H9 (cell line): ENCODE measurements around the gene LARP4B. TPM values are rescaled to one million over a fixed set of nuclear protein-coding genes. Genes with fewer than 3 reads are reported as not detected.

Source experiments
- DNase-seq: peaks from one replicate; pipeline ENCODE4 v3.0.0-alpha.2; 2017
- H2AFZ ChIP-seq: one replicate; pipeline ENCODE4 v1.6.1; 2013; ENCODE audit warnings: mild to moderate bottlenecking, low read length, control low read depth, moderate library complexity
- H2AK5ac ChIP-seq: 2 replicates; pipeline ENCODE4 v1.6.1; 2013; ENCODE audit warnings: low read length, control low read depth, mixed read lengths; ENCODE audit not compliant: insufficient read length
- H2BK120ac ChIP-seq: one replicate; pipeline ENCODE4 v1.6.1; 2013; ENCODE audit warnings: low read depth, mild to moderate bottlenecking, low read length, control low read depth, inconsistent platforms; ENCODE audit not compliant: poor library complexity, severe bottlenecking
- H2BK12ac ChIP-seq: 2 replicates; pipeline ENCODE4 v1.6.1; 2013; ENCODE audit warnings: low read length, control low read depth, mixed read lengths, low read depth; ENCODE audit not compliant: insufficient read length
- H2BK15ac ChIP-seq: 2 replicates; pipeline ENCODE4 v1.6.1; 2013; ENCODE audit warnings: low read depth, low read length, control low read depth
- H2BK20ac ChIP-seq: one replicate; pipeline ENCODE4 v1.6.1; 2013; ENCODE audit warnings: low read depth, mild to moderate bottlenecking, low read length, control low read depth, inconsistent platforms; ENCODE audit not compliant: poor library complexity, severe bottlenecking
- H2BK5ac ChIP-seq: 2 replicates; pipeline ENCODE4 v1.6.1; 2013; ENCODE audit warnings: low read length, control low read depth, mixed read lengths; ENCODE audit not compliant: insufficient read length
- H3K14ac ChIP-seq: 2 replicates; pipeline ENCODE4 v1.6.1; 2013; ENCODE audit warnings: low read length, control low read depth; ENCODE audit not compliant: insufficient read depth
- H3K18ac ChIP-seq: 2 replicates; pipeline ENCODE4 v1.6.1; 2013; ENCODE audit warnings: low read depth, mild to moderate bottlenecking, mixed read lengths, low read length, control low read depth; ENCODE audit not compliant: insufficient read length
- H3K23ac ChIP-seq: 2 replicates; pipeline ENCODE4 v1.6.1; 2013; ENCODE audit warnings: low read length, control low read depth, mixed read lengths, low read depth; ENCODE audit not compliant: insufficient read length
- H3K23me2 ChIP-seq: 2 replicates; pipeline ENCODE4 v1.6.1; 2013; ENCODE audit warnings: low read depth, mild to moderate bottlenecking, mixed read lengths, low read length, control low read depth; ENCODE audit not compliant: insufficient read length, poor library complexity, severe bottlenecking
- H3K27ac ChIP-seq: 2 replicates; pipeline ENCODE4 v1.5.1; 2013; ENCODE audit warnings: low read length, control low read depth, mixed read lengths, low read depth; ENCODE audit not compliant: insufficient read length
- H3K27me3 ChIP-seq: 2 replicates; pipeline ENCODE4 v1.6.1; 2013; ENCODE audit warnings: low read length, control low read depth, inconsistent platforms; ENCODE audit not compliant: insufficient read depth
- H3K4ac ChIP-seq: 2 replicates; pipeline ENCODE4 v1.6.1; 2013; ENCODE audit warnings: low read depth, mild to moderate bottlenecking, control low read depth, inconsistent platforms, low read length, moderate library complexity
- H3K4me1 ChIP-seq: 2 replicates; pipeline ENCODE4 v1.6.1; 2013; ENCODE audit warnings: low read length, control low read depth, inconsistent platforms; ENCODE audit not compliant: insufficient read depth
- H3K4me2 ChIP-seq: 2 replicates; pipeline ENCODE4 v1.6.1; 2013; ENCODE audit warnings: low read length, control low read depth, mixed read lengths; ENCODE audit not compliant: insufficient read length, insufficient read depth
- H3K56ac ChIP-seq: 2 replicates; pipeline ENCODE4 v1.6.1; 2013; ENCODE audit warnings: low read depth, mild to moderate bottlenecking, mixed read lengths, low read length, control low read depth; ENCODE audit not compliant: insufficient read length
- H3K79me1 ChIP-seq: 2 replicates; pipeline ENCODE4 v1.6.1; 2013; ENCODE audit warnings: low read depth, mild to moderate bottlenecking, moderate library complexity, low read length, control low read depth, inconsistent platforms; ENCODE audit not compliant: insufficient read depth, poor library complexity, severe bottlenecking
- H3K79me2 ChIP-seq: 2 replicates; pipeline ENCODE4 v1.6.1; 2013; ENCODE audit warnings: low read length, control low read depth, inconsistent platforms; ENCODE audit not compliant: insufficient read depth
- H3K9ac ChIP-seq: 2 replicates; pipeline ENCODE4 v1.6.1; 2013; ENCODE audit warnings: low read length, control low read depth, mixed read lengths; ENCODE audit not compliant: insufficient read length; ENCODE audit errors: extremely low read depth
- H3K9me3 ChIP-seq: one replicate; pipeline ENCODE4 v1.6.1; 2013; ENCODE audit warnings: low read depth, low read length, inconsistent platforms; ENCODE audit not compliant: control insufficient read depth
- H3T11ph ChIP-seq: one replicate; pipeline ENCODE4 v1.6.1; 2013; ENCODE audit warnings: mild to moderate bottlenecking, low read length, control low read depth, inconsistent platforms
- H4K20me1 ChIP-seq: one replicate; pipeline ENCODE4 v1.6.1; 2013; ENCODE audit not compliant: control insufficient read depth, insufficient read length, insufficient read depth
- H4K5ac ChIP-seq: 2 replicates; pipeline ENCODE4 v1.6.1; 2013; ENCODE audit warnings: low read depth, mild to moderate bottlenecking, mixed read lengths, low read length, control low read depth; ENCODE audit not compliant: insufficient read length
- H4K8ac ChIP-seq: replicated peaks from 2 replicates; pipeline ENCODE4 v1.6.1; 2013; ENCODE audit warnings: low read length, control low read depth, mixed read lengths, low read depth; ENCODE audit not compliant: insufficient read length
- H4K91ac ChIP-seq: 2 replicates; pipeline ENCODE4 v1.6.1; 2013; ENCODE audit warnings: low read depth, mild to moderate bottlenecking, moderate library complexity, mixed read lengths, low read length, control low read depth; ENCODE audit not compliant: insufficient read length
- H3K27ac Mint-ChIP-seq, 3 experiments: 2 replicates in 2 of 3; 3 replicates in 1 of 3; pipeline ENCODE4 v1.8.0; 2020 to 2021; ENCODE audit warnings: mixed read lengths in 3 of 3, mild to moderate bottlenecking in 1 of 3, moderate library complexity in 1 of 3
- H3K27me3 Mint-ChIP-seq: 2 replicates; pipeline ENCODE4 v1.8.0; 2021; ENCODE audit warnings: low read depth, mild to moderate bottlenecking, moderate library complexity, mixed read lengths
- H3K36me3 Mint-ChIP-seq, 3 experiments: 2 replicates in 2 of 3; 3 replicates in 1 of 3; pipeline ENCODE4 v1.8.0; 2020 to 2021; ENCODE audit warnings: low read depth in 3 of 3, mixed read lengths in 3 of 3; ENCODE audit not compliant: insufficient read depth in 1 of 3
- H3K4me1 Mint-ChIP-seq, 2 experiments: 2 replicates each; pipeline ENCODE4 v1.8.0; 2020; ENCODE audit warnings: mixed read lengths in 2 of 2
- H3K4me3 Mint-ChIP-seq, 2 experiments: 2 replicates in 1 of 2; 3 replicates in 1 of 2; pipeline ENCODE4 v1.8.0; 2020 to 2021; ENCODE audit warnings: mild to moderate bottlenecking in 2 of 2, mixed read lengths in 2 of 2, moderate library complexity in 1 of 2
- H3K9me3 Mint-ChIP-seq, 2 experiments: 2 replicates in 1 of 2; 3 replicates in 1 of 2; pipeline ENCODE4 v1.8.0; 2020; ENCODE audit warnings: mild to moderate bottlenecking in 2 of 2, mixed read lengths in 2 of 2, moderate library complexity in 1 of 2
- WGBS: extraction: QIAGEN DNeasy Blood & Tissue Kit; methylation state at CpG from one replicate; pipeline ENCODE4 v1.1.7; 2013; ENCODE audit warnings: missing lambda C conversion rate, low lambda C conversion rate, mixed read lengths; ENCODE audit not compliant: insufficient read length; ENCODE audit errors: extremely low coverage; 5-methylcytosine and 5-hydroxymethylcytosine counted together
- total RNA-seq: library from RNA; stranded (reverse); gene quantifications from 2 replicates; pipeline ENCODE4 v1.2.1, GENCODE V29; 2021
- TF ChIP-seq, protein P1 (sequence below): fragments of 200-600 bp; sonication (generic); conservative IDR thresholded peaks from 3 replicates; pipeline ENCODE4 v1.8.0; 2021; ENCODE audit warnings: antibody characterized with exemption, mild to moderate bottlenecking

The LARP4B gene
- total RNA-seq, 1 experiment from 2014 or later = 88.9 TPM

DNA sequence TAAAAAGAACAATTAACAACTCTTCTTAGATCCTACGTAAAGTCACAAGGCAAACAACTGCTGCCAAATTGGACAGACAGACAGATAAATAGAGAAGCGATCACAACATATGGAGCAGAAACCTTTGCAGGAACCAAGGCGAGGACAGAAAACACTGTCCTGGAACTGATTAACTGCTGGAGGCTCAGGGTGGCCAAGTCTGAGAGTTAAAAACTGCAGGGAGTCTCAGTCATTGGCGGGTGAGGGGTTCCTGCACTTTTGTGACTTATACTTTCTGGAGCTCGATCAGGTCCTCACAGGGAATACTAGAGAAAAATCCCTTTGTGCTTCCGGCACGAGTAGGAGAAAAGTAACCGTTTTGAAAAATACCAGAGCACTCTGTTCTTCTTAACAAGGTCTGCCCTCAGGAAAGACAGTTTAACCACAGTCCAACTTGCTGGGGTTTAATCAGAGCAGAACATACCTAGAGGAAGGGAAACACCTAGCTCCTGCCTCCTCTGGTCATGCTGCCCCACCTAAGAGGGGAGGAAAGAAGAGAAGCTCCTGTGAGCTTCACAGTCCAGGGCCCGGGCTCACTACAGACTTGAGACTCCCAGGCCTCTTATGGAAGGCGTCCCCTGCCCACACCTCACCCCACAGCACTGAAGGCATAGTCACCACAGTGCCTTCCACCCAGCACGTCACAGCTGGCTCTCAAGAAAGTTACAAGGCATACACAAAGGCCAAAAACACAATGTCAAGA, 74.9 kb downstream of the LARP4B start:
- Histone ChIP-seq H3K23ac (no peak overlapping the region), H3K56ac (no peak overlapping the region), H3K9me3 (no peaks in the 10 kb centered on the region), H4K5ac (no peak overlapping the region), H3K4me2 (no peak overlapping the region), H3K4ac (no peak overlapping the region), H3K4me1 (no peaks in the 10 kb centered on the region; the same call in 1 of the 2 replicates), H2AFZ (no peak overlapping the region), H4K91ac (no peak overlapping the region), H4K8ac (no peak overlapping the region), H4K20me1 (no peaks in the 10 kb centered on the region), H3K14ac (no peak overlapping the region; the same call in 1 of the 2 replicates), H3T11ph (no peak overlapping the region), H2BK12ac (no peak overlapping the region), H3K27ac (no peak overlapping the region), H2AK5ac (no peak overlapping the region), H3K18ac (no peak overlapping the region), H3K23me2 (no peaks in the 10 kb centered on the region), H3K79me2 (peaks cover 4% of the 10 kb centered on the region; the same call in 1 of the 2 replicates), H3K27me3 (no peaks in the 10 kb centered on the region), H3K9ac (no peak overlapping the region), H2BK5ac (no peak overlapping the region), H2BK120ac (no peak overlapping the region), H2BK20ac (no peak overlapping the region), H2BK15ac (no peak overlapping the region), H3K79me1 (peaks cover 4% of the 10 kb centered on the region)
- Mint-ChIP-seq H3K9me3 (peaks cover under 1 to 2% of the 10 kb centered on the region in 2 experiments; a peak in 2 of 5 replicates), H3K4me1 (peaks cover 10 to 15% of the 10 kb centered on the region in 2 experiments), H3K27ac (peak overlapping the region; percentile 2 to 79 (median 8); a peak in 5 of 7 replicates), H3K4me3 (no peak overlapping the region), H3K27me3 (no peaks in the 10 kb centered on the region), H3K36me3 (peaks cover 49 to 79% (median 52%) of the 10 kb centered on the region in 3 experiments)
- TF ChIP-seq, protein P1, sequence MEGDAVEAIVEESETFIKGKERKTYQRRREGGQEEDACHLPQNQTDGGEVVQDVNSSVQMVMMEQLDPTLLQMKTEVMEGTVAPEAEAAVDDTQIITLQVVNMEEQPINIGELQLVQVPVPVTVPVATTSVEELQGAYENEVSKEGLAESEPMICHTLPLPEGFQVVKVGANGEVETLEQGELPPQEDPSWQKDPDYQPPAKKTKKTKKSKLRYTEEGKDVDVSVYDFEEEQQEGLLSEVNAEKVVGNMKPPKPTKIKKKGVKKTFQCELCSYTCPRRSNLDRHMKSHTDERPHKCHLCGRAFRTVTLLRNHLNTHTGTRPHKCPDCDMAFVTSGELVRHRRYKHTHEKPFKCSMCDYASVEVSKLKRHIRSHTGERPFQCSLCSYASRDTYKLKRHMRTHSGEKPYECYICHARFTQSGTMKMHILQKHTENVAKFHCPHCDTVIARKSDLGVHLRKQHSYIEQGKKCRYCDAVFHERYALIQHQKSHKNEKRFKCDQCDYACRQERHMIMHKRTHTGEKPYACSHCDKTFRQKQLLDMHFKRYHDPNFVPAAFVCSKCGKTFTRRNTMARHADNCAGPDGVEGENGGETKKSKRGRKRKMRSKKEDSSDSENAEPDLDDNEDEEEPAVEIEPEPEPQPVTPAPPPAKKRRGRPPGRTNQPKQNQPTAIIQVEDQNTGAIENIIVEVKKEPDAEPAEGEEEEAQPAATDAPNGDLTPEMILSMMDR = no peak
- DNase-seq = no peak
- no CpG with 5 or more reads among the region's 11 CpGs for WGBS
